Suprapubic skin (tissue), 3 donors: Measurements from ENCODE around the gene PDE6C.

Source experiments
- POLR2A ChIP-seq, 2 donors: fragments of 450-650 bp; IDR thresholded peaks; one replicate each; pipeline ENCODE4 v1.6.1; 2017; ENCODE audit warnings: antibody characterized with exemption in 2 of 2, mild to moderate bottlenecking in 2 of 2, moderate library complexity in 2 of 2
- TF ChIP-seq, protein P1 (sequence below), 2 donors: fragments of 200-600 bp in 1 of 2; fragments of 450-650 bp in 1 of 2; sonication (generic) in 1 of 2; IDR thresholded peaks; one replicate each; pipeline ENCODE4 v1.5.1; 2016 to 2019; ENCODE audit warnings: antibody characterized with exemption in 2 of 2, mild to moderate bottlenecking in 1 of 2, moderate library complexity in 1 of 2

DNA sequence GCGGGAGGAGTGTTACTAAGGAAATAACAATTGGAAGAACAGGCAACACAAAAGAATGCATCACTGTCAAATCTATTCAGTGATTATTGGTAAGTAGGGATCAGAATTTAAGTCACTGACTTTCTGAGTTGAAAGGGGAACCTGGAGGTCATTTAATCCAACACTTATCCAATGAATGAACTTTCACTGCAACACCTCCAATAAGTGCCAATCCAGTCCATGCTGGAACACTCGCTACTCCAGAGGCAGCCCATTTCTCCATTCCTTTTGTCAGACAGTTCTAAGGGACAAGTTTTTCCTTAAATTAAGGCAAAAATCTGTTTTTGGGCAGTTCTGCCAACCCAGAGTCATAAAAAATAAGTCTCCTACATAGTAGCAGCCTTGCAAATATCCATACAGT lies 60.6 kb downstream of the PDE6C start:
- TF ChIP-seq, protein P1, sequence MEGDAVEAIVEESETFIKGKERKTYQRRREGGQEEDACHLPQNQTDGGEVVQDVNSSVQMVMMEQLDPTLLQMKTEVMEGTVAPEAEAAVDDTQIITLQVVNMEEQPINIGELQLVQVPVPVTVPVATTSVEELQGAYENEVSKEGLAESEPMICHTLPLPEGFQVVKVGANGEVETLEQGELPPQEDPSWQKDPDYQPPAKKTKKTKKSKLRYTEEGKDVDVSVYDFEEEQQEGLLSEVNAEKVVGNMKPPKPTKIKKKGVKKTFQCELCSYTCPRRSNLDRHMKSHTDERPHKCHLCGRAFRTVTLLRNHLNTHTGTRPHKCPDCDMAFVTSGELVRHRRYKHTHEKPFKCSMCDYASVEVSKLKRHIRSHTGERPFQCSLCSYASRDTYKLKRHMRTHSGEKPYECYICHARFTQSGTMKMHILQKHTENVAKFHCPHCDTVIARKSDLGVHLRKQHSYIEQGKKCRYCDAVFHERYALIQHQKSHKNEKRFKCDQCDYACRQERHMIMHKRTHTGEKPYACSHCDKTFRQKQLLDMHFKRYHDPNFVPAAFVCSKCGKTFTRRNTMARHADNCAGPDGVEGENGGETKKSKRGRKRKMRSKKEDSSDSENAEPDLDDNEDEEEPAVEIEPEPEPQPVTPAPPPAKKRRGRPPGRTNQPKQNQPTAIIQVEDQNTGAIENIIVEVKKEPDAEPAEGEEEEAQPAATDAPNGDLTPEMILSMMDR (IDR thresholded peaks at IDR 0.05) = no peak
- no peak for TF ChIP-seq POLR2A (IDR thresholded peaks at IDR 0.05)
